ENCODE results near the gene TTN. TPM values are rescaled to one million over a fixed set of nuclear protein-coding genes. Genes with fewer than 3 reads are reported as not detected.

The TTN gene
- total and polyA plus RNA-seq, 2 of the 8 experiments (the other 6 are each of a cell fraction or from before 2014, with no cell fraction given), result 0.30 to 9.7 TPM

DNA sequence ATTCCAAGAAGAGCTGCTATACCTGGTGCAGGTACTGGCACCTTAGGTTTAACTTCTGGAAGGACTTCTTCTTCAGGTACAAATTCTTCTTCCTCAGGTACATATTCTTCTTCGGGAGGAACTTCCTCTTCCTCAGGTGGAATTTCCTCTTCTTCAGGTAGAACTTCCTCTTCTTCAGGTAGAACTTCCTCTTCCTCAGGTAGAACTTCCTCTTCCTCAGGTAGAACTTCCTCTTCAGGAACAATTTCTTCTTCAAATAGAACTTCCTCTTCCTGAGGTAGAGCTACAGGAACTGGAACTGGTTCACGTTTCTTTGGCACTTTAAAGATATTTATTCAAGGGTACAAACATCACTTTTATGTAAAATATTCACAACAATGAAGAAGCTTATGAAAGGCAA, 129.6 kb downstream of the TTN start:
- no peak for DNase-seq (ENCODE audit: low read depth in 1 of 2, low spot score in 2 of 2)
- Histone ChIP-seq H2AFZ (ENCODE audit: low read length) (no peak overlapping the region), H3K56ac (replicated peaks; ENCODE audit: insufficient read length, low read depth, low read length) (no peak overlapping the region), H2BK120ac (replicated peaks; ENCODE audit: low read depth, low read length) (no peak overlapping the region), H3K27me3 (replicated peaks in 1 of 4; ENCODE audit: control insufficient read depth in 3 of 4, extremely low read depth in 1 of 4, insufficient read depth in 3 of 4, low read length in 3 of 4) (no peaks in the 10 kb centered on the region), H2BK5ac (ENCODE audit: low read depth, low read length) (no peak overlapping the region), H3K9me3 (ENCODE audit: insufficient read depth in 2 of 2, low read depth in 1 of 2, low read length in 1 of 2) (no peaks in the 10 kb centered on the region), H3K36me3 (ENCODE audit: control insufficient read depth in 2 of 4, insufficient read depth in 4 of 4, low read length in 3 of 4) (no peaks in the 10 kb centered on the region), H3K4me3 (ENCODE audit: extremely low read depth in 1 of 4, insufficient read depth in 2 of 4, low read depth in 3 of 4, low read length in 4 of 4) (no peak overlapping the region), H4K91ac (replicated peaks; ENCODE audit: insufficient read length, low read length) (no peak overlapping the region), H3K9ac (replicated peaks in 1 of 4; ENCODE audit: extremely low read depth in 1 of 4, low read depth in 3 of 4, low read length in 3 of 4) (no peak overlapping the region), H3K79me1 (ENCODE audit: low read depth, low read length) (no peaks in the 10 kb centered on the region), H2BK20ac (ENCODE audit: low read length) (no peak overlapping the region), H3K23me2 (ENCODE audit: low read depth, low read length) (no peaks in the 10 kb centered on the region), H4K5ac (ENCODE audit: insufficient read length, low read depth, low read length) (no peak overlapping the region), H4K20me1 (replicated peaks in 1 of 2; ENCODE audit: control insufficient read depth in 1 of 2, insufficient read depth in 2 of 2, low read length in 2 of 2) (peaks cover 0 to 3% of the 10 kb centered on the region in 2 experiments), H2AK5ac (ENCODE audit: low read depth, low read length) (no peak overlapping the region), H2BK12ac (ENCODE audit: low read depth, low read length) (no peak overlapping the region), H3K27ac (ENCODE audit: low read depth, low read length) (no peak overlapping the region), H3K4me2 (ENCODE audit: insufficient read depth in 1 of 2, low read depth in 2 of 2, low read length in 2 of 2) (no peak overlapping the region), H3K79me2 (ENCODE audit: control insufficient read depth in 1 of 2, insufficient read depth in 2 of 2, low read length in 2 of 2) (no peaks in the 10 kb centered on the region), H3K4me1 (replicated peaks in 1 of 4; ENCODE audit: control insufficient read depth in 3 of 4, insufficient read depth in 4 of 4, low read length in 3 of 4) (no peaks in the 10 kb centered on the region), H4K8ac (ENCODE audit: extremely low read depth, insufficient read depth, low read length) (no peak overlapping the region), H3K18ac (ENCODE audit: extremely low read depth, low read length) (no peak overlapping the region), H3K14ac (ENCODE audit: insufficient read length) (no peak overlapping the region), H3K23ac (ENCODE audit: insufficient read length) (no peak overlapping the region), H3K4ac (replicated peaks; ENCODE audit: insufficient read length, low read depth, low read length) (no peak overlapping the region), H2BK15ac (ENCODE audit: low read length) (no peak overlapping the region)
- FAIRE-seq, result no peak
- WGBS, 2 experiments (ENCODE audit: extremely low coverage in 1 of 2, insufficient coverage in 1 of 2, insufficient read length in 1 of 2, insufficient replicate concordance in 2 of 2, low coverage in 1 of 2, low lambda C conversion rate in 2 of 2, missing lambda C conversion rate in 1 of 2), result 97% methylated on average over 2 of the region's 2 CpGs; no CpG with 5 or more reads in 1 of the 2 experiments
- ChIA-PET CTCF (ENCODE audit: partially characterized antibody) (no interaction called here), POLR2A (ENCODE audit: partially characterized antibody) (no interaction called here)
- TF ChIP-seq CBX5 (IDR thresholded peaks at IDR 0.05; ENCODE audit: low read depth, low read length) (no peak), KDM4A (IDR thresholded peaks at IDR 0.05; ENCODE audit: low read depth, low read length, severe bottlenecking) (no peak), RAD21 (IDR thresholded peaks at IDR 0.05 in 1 of 2, conservative IDR thresholded peaks at IDR 0.05 in 1 of 2; ENCODE audit: low read depth in 2 of 2, low read length in 2 of 2) (no peak), NANOG (IDR thresholded peaks at IDR 0.05; ENCODE audit: insufficient read depth, low read depth, low read length, poor library complexity, severe bottlenecking) (no peak), YY1 (IDR thresholded peaks at IDR 0.05; ENCODE audit: low read depth, low read length) (no peak), GABPA (IDR thresholded peaks at IDR 0.05; ENCODE audit: borderline replicate concordance, insufficient read depth, low read length) (no peak), BCL11A (IDR thresholded peaks at IDR 0.05; ENCODE audit: low read depth in 2 of 2, low read length in 2 of 2) (no peak), CEBPB (IDR thresholded peaks at IDR 0.05; ENCODE audit: low read depth, low read length) (no peak), SUZ12 (IDR thresholded peaks at IDR 0.05; ENCODE audit: low read length) (no peak), POLR2AphosphoS5 (IDR thresholded peaks at IDR 0.05; ENCODE audit: low read depth, low read length) (no peak), SP2 (IDR thresholded peaks at IDR 0.05; ENCODE audit: low read length) (no peak)
- TF ChIP-seq, protein P1, sequence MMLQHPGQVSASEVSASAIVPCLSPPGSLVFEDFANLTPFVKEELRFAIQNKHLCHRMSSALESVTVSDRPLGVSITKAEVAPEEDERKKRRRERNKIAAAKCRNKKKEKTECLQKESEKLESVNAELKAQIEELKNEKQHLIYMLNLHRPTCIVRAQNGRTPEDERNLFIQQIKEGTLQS (IDR thresholded peaks at IDR 0.05; ENCODE audit: insufficient read depth, low read depth, low read length), result no peak
- TF ChIP-seq, protein P2, sequence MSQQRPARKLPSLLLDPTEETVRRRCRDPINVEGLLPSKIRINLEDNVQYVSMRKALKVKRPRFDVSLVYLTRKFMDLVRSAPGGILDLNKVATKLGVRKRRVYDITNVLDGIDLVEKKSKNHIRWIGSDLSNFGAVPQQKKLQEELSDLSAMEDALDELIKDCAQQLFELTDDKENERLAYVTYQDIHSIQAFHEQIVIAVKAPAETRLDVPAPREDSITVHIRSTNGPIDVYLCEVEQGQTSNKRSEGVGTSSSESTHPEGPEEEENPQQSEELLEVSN (IDR thresholded peaks at IDR 0.05), result no peak

All from H1 (cell line).